Testis (tissue), 3 donors: Measurements from ENCODE around the gene CCDC47. TPM values are rescaled to one million over a fixed set of nuclear protein-coding genes. Genes with fewer than 3 reads are reported as not detected.

Source experiments
- DNase-seq: peaks from one replicate; pipeline ENCODE4 v3.0.0-alpha.2; 2019
- H3K27ac ChIP-seq, 2 donors: fragments of 200-600 bp; sonication (generic); one replicate each; pipeline ENCODE4 v1.5.1; 2019
- H3K27me3 ChIP-seq: fragments of 200-600 bp; sonication (generic); one replicate; pipeline ENCODE4 v1.5.1; 2019
- H3K36me3 ChIP-seq: fragments of 200-600 bp; sonication (generic); one replicate; pipeline ENCODE4 v1.5.1; 2017; ENCODE audit warnings: low read depth; ENCODE audit errors: missing control alignments
- H3K4me1 ChIP-seq: fragments of 200-600 bp; sonication (generic); one replicate; pipeline ENCODE4 v1.5.1; 2019
- H3K4me3 ChIP-seq, 2 donors: fragments of 200-600 bp; sonication (generic); one replicate each; pipeline ENCODE4 v1.5.1; 2017 to 2019
- H3K9me3 ChIP-seq: fragments of 200-600 bp; sonication (generic); one replicate; pipeline ENCODE4 v1.5.1; 2017
- CTCF ChIP-seq, 3 experiments: fragments of 450-650 bp in 2 of 3; fragments of 200-600 bp in 1 of 3; sonication (generic) in 1 of 3; IDR thresholded peaks; one replicate each; pipeline ENCODE4 v1.5.1; 2016 to 2019; ENCODE audit warnings: antibody characterized with exemption in 3 of 3, mild to moderate bottlenecking in 2 of 3, moderate library complexity in 1 of 3
- POLR2A ChIP-seq: fragments of 450-650 bp; IDR thresholded peaks from one replicate; pipeline ENCODE4 v1.6.1; 2017; ENCODE audit warnings: antibody characterized with exemption, mild to moderate bottlenecking, moderate library complexity
- WGBS, 2 donors: methylation state at CpG; one replicate each; pipeline ENCODE4 v1.1.5; 2018; 5-methylcytosine and 5-hydroxymethylcytosine counted together
- intact Hi-C: fragments of 100-400 bp; cut with DNase I; formaldehyde crosslinking; loops from one replicate; pipeline ENCODE4 v1.15.1; 2023; ENCODE audit warnings: low total_unique reads
- polyA plus RNA-seq: library from polyadenylated mRNA; stranded (reverse); fragments of 350-450 nt; fragmentation: Illumina TruSeq; extraction: RNeasy Lipid Tissue Mini Kit (QIAGEN cat#74804); gene quantifications from one replicate; pipeline ENCODE4 v1.2.3, GENCODE V29; 2014; ENCODE audit warnings: low read depth, low replicate concordance; ENCODE audit not compliant: insufficient read depth
- total RNA-seq, 2 donors: library from RNA; depleted of rRNA; stranded (reverse); fragments of >200 nt; gene quantifications; one replicate each; pipeline ENCODE4 v1.2.3, GENCODE V29; 2016

Gene CCDC47
- total and polyA plus RNA-seq, 3 donors from 2014 or later = 52.4 to 68.0 (median 65.7) TPM

GRCh38 chr17:63695889-63696288 lies 77.5 kb downstream of the CCDC47 start:
- Histone ChIP-seq H3K36me3 (no peaks in the 10 kb centered on the region), H3K4me1 (peaks cover 1% of the 10 kb centered on the region), H3K27me3 (no peaks in the 10 kb centered on the region), H3K27ac (no peak overlapping the region), H3K4me3 (no peak overlapping the region), H3K9me3 (no peaks in the 10 kb centered on the region)
- 80 to 94% methylated on average over 5 to 6 of the region's 6 CpGs for WGBS, 2 donors
- DNase-seq = no peak
- TF ChIP-seq POLR2A (no peak), CTCF (IDR thresholded peaks at IDR 0.05) (no peak)
- intact Hi-C loops = no loop called here

Other genes with a start within 250 kb of the CCDC47 start
- 10 to 100 TPM; 51.7 to 66.8 TPM for gene DCAF7, start 223.1 kb downstream of the CCDC47 start, total RNA-seq
- gene DCAF7, start 223.1 kb downstream of the CCDC47 start, polyA plus RNA-seq = 164 TPM
- 10 to 100 TPM; 19.2 to 22.3 TPM for gene TACO1, start 172.7 kb downstream of the CCDC47 start, total RNA-seq
- gene TACO1, start 172.7 kb downstream of the CCDC47 start, polyA plus RNA-seq = 28.0 TPM
- 10 to 100 TPM; 57.5 to 57.7 TPM for gene MAP3K3, start 151.2 kb downstream of the CCDC47 start, total RNA-seq
- gene MAP3K3, start 151.2 kb downstream of the CCDC47 start, polyA plus RNA-seq = 46.0 TPM
- gene LIMD2, start 73.5 kb downstream of the CCDC47 start, total RNA-seq = 10 to 100 TPM; 21.9 to 22.9 TPM
- gene LIMD2, start 73.5 kb downstream of the CCDC47 start, polyA plus RNA-seq = 22.8 TPM
- 10 to 100 TPM; 55.3 to 78.7 TPM for gene STRADA, start 31.8 kb downstream of the CCDC47 start, total RNA-seq
- gene STRADA, start 31.8 kb downstream of the CCDC47 start, polyA plus RNA-seq = 142 TPM
- 100 to 1,000 TPM; 173 to 203 TPM for gene DDX42, start 573 bp upstream of the CCDC47 start, total RNA-seq
- gene DDX42, start 573 bp upstream of the CCDC47 start, polyA plus RNA-seq = 124 TPM
- gene PSMC5, start 53.8 kb upstream of the CCDC47 start, total RNA-seq = 100 to 1,000 TPM; 121 to 145 TPM
- gene PSMC5, start 53.8 kb upstream of the CCDC47 start, polyA plus RNA-seq = 269 TPM
- 10 to 100 TPM; 47.2 to 59.7 TPM for gene FTSJ3, start 54.1 kb upstream of the CCDC47 start, total RNA-seq
- gene FTSJ3, start 54.1 kb upstream of the CCDC47 start, polyA plus RNA-seq = 39.9 TPM
- gene SMARCD2, start 69.1 kb upstream of the CCDC47 start, total RNA-seq = 100 to 1,000 TPM; 121 to 122 TPM
- gene SMARCD2, start 69.1 kb upstream of the CCDC47 start, polyA plus RNA-seq = 95.2 TPM
- gene CSH2, start 100.1 kb upstream of the CCDC47 start, total RNA-seq = under 1 TPM in 1 of 2 donors, not detected in 1; 0.47 TPM
- gene CSH2, start 100.1 kb upstream of the CCDC47 start, polyA plus RNA-seq = not detected
- gene GH2, start 108.3 kb upstream of the CCDC47 start, total RNA-seq = under 1 TPM in 1 of 2 donors, not detected in 1; 0.62 TPM
- not detected for gene GH2, start 108.3 kb upstream of the CCDC47 start, polyA plus RNA-seq
- 1 to 10 TPM in 1 of 2 donors, under 1 TPM in 1; 0.71 to 1.2 TPM for gene CSH1, start 123.0 kb upstream of the CCDC47 start, total RNA-seq
- not detected for gene CSH1, start 123.0 kb upstream of the CCDC47 start, polyA plus RNA-seq
- gene CSHL1, start 137.7 kb upstream of the CCDC47 start, total RNA-seq = not detected
- gene CSHL1, start 137.7 kb upstream of the CCDC47 start, polyA plus RNA-seq = not detected
- gene GH1, start 145.2 kb upstream of the CCDC47 start, total RNA-seq = under 1 TPM in 1 of 2 donors, not detected in 1; 0.43 TPM
- not detected for gene GH1, start 145.2 kb upstream of the CCDC47 start, polyA plus RNA-seq
- under 1 TPM; 0.62 to 0.87 TPM for gene CD79B, start 158.7 kb upstream of the CCDC47 start, total RNA-seq
- gene CD79B, start 158.7 kb upstream of the CCDC47 start, polyA plus RNA-seq = 4.3 TPM
- 1 to 10 TPM; 2.3 to 2.8 TPM for gene SCN4A, start 199.3 kb upstream of the CCDC47 start, total RNA-seq
- gene SCN4A, start 199.3 kb upstream of the CCDC47 start, polyA plus RNA-seq = 2.0 TPM
- gene PRR29, start 224.8 kb upstream of the CCDC47 start, total RNA-seq = 10 to 100 TPM in 1 of 2 donors, 1 to 10 TPM in 1; 8.6 to 12.2 TPM
- gene PRR29, start 224.8 kb upstream of the CCDC47 start, polyA plus RNA-seq = 21.8 TPM
- gene ICAM2, start 247.0 kb upstream of the CCDC47 start, total RNA-seq = 10 to 100 TPM in 1 of 2 donors, 1 to 10 TPM in 1; 5.2 to 11.3 TPM
- gene ICAM2, start 247.0 kb upstream of the CCDC47 start, polyA plus RNA-seq = 12.1 TPM